ENCODE results near the gene GPER1. TPM values are rescaled to one million over a fixed set of nuclear protein-coding genes. Genes with fewer than 3 reads are reported as not detected.

GPER1 gene
- total RNA-seq, 3 donors from 2014 or later: 7.9 to 14.7 (median 9.8) TPM

DNA sequence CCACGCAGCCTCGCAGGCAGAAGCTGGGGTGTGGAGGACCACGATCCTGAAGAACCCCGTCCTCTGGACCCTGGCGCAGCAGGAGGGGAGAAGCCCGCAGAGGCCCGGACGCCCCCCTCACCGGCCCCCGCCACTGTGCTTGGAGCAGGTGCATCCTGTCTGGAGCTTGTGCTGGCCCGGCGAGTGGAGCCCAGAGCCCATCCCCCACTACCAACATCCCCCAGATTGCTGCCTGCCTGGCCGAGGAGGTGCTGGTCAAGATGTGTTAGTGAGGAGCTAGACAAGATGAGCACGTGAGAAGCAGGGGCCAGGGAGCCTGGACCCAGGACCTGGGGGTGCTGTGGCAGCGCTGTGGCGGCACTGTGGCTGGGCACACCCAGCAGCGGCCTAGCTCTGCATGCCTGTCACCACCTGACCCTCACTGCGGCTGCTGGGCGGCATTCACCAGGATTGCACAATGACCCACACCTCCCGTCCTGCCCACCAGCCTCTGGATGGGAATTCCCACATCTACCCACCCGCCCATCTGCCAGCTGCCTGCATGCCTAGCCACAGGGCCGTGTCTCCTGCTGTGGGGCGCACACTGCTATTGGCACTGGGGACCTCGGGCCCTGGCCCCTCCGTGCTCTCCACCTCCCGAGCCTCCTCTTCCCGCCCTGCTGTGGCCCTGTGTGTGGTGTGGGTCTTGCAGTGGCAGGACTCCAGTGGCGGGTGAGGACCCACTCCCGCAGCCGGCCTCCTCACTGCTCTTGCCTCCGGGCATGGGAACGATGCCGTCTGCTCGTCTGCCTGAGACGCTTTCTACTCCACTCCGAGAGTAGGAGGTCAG, 31.7 kb upstream of the GPER1 start:
- DNase-seq (peak in 1 of 3 donors; percentile 53), ATAC-seq (no peak)
- no peak overlapping the region for H3K4me3 ChIP-seq
- intact Hi-C loops (cut with DNase I, micrococcal nuclease): no loop called here
- TF ChIP-seq, protein P1, sequence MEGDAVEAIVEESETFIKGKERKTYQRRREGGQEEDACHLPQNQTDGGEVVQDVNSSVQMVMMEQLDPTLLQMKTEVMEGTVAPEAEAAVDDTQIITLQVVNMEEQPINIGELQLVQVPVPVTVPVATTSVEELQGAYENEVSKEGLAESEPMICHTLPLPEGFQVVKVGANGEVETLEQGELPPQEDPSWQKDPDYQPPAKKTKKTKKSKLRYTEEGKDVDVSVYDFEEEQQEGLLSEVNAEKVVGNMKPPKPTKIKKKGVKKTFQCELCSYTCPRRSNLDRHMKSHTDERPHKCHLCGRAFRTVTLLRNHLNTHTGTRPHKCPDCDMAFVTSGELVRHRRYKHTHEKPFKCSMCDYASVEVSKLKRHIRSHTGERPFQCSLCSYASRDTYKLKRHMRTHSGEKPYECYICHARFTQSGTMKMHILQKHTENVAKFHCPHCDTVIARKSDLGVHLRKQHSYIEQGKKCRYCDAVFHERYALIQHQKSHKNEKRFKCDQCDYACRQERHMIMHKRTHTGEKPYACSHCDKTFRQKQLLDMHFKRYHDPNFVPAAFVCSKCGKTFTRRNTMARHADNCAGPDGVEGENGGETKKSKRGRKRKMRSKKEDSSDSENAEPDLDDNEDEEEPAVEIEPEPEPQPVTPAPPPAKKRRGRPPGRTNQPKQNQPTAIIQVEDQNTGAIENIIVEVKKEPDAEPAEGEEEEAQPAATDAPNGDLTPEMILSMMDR (IDR thresholded peaks at IDR 0.05): no peak
- no peaks in the 10 kb centered on the region for H3K36me3 ChIP-seq (ENCODE audit: low read depth)
- peaks cover 17% of the 10 kb centered on the region for H3K4me1 ChIP-seq (ENCODE audit: low read depth)
- H3K9me3 ChIP-seq: no peaks in the 10 kb centered on the region

DNA sequence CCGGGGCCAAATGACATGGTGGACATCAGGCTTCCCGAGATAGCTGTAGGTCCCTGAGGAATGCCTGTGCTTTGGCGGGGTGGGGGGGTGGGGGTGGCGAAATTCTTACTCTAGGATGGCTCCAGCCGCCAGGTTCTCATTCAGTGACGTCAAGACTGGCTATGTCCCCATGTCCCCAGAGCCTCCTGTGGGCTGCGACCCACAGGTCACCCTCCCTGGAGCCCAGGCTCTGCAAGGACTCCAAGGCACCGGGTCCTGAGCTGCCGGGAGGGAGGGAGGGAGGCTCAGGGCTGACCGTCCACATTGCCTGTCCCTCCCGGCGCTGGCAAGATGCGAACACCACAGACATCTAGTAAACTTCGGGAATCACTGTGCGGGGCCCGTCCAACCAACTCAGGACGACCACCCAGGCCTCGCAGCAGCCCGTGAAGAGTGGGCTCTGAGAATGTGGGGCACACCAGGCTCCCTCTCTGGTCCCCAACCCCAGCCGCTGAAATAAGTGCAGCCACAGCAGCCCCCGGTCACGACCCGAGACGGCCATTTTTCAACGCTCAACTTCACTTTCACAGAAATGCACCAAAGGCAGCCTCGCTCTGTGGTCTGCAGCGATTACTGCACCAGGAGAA, 31.0 kb upstream of the GPER1 start:
- no peaks in the 10 kb centered on the region for H3K9me3 ChIP-seq
- intact Hi-C loops (cut with DNase I, micrococcal nuclease): no loop called here
- H3K36me3 ChIP-seq (ENCODE audit: low read depth): no peaks in the 10 kb centered on the region
- TF ChIP-seq, protein P1 (IDR thresholded peaks at IDR 0.05): no peak
- H3K4me3 ChIP-seq: no peak overlapping the region
- ATAC-seq: no peak
- peaks cover 17% of the 10 kb centered on the region for H3K4me1 ChIP-seq (ENCODE audit: low read depth)
- DNase-seq: peak in 1 of 3 donors; percentile 31

DNA sequence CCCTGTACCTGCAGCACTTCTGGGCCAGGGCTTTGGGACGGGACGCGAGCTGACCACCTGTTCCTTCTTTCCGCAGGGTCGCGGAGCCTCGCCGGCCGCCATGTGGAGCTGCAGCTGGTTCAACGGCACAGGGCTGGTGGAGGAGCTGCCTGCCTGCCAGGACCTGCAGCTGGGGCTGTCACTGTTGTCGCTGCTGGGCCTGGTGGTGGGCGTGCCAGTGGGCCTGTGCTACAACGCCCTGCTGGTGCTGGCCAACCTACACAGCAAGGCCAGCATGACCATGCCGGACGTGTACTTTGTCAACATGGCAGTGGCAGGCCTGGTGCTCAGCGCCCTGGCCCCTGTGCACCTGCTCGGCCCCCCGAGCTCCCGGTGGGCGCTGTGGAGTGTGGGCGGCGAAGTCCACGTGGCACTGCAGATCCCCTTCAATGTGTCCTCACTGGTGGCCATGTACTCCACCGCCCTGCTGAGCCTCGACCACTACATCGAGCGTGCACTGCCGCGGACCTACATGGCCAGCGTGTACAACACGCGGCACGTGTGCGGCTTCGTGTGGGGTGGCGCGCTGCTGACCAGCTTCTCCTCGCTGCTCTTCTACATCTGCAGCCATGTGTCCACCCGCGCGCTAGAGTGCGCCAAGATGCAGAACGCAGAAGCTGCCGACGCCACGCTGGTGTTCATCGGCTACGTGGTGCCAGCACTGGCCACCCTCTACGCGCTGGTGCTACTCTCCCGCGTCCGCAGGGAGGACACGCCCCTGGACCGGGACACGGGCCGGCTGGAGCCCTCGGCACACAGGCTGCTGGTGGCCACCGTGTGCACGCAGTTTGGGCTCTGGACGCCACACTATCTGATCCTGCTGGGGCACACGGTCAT, 30.3 kb upstream of the GPER1 start:
- H3K36me3 ChIP-seq (ENCODE audit: low read depth): no peaks in the 10 kb centered on the region
- peaks cover 17% of the 10 kb centered on the region for H3K4me1 ChIP-seq (ENCODE audit: low read depth)
- intact Hi-C loops (cut with DNase I, micrococcal nuclease): no loop called here
- DNase-seq (peak in 1 of 3 donors; percentile 43), ATAC-seq (no peak)
- H3K9me3 ChIP-seq: no peaks in the 10 kb centered on the region
- no peak overlapping the region for H3K4me3 ChIP-seq
- TF ChIP-seq, protein P1 (IDR thresholded peaks at IDR 0.05): no peak

DNA sequence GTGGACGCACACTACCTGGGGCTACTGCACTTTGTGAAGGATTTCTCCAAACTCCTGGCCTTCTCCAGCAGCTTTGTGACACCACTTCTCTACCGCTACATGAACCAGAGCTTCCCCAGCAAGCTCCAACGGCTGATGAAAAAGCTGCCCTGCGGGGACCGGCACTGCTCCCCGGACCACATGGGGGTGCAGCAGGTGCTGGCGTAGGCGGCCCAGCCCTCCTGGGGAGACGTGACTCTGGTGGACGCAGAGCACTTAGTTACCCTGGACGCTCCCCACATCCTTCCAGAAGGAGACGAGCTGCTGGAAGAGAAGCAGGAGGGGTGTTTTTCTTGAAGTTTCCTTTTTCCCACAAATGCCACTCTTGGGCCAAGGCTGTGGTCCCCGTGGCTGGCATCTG, 29.6 kb upstream of the GPER1 start:
- TF ChIP-seq, protein P1 (IDR thresholded peaks at IDR 0.05): no peak
- H3K9me3 ChIP-seq: no peaks in the 10 kb centered on the region
- DNase-seq (peak in 1 of 3 donors; percentile 40), ATAC-seq (no peak)
- peaks cover 17% of the 10 kb centered on the region for H3K4me1 ChIP-seq (ENCODE audit: low read depth)
- H3K36me3 ChIP-seq (ENCODE audit: low read depth): no peaks in the 10 kb centered on the region
- intact Hi-C loops (cut with DNase I, micrococcal nuclease): no loop called here
- no peak overlapping the region for H3K4me3 ChIP-seq

DNA sequence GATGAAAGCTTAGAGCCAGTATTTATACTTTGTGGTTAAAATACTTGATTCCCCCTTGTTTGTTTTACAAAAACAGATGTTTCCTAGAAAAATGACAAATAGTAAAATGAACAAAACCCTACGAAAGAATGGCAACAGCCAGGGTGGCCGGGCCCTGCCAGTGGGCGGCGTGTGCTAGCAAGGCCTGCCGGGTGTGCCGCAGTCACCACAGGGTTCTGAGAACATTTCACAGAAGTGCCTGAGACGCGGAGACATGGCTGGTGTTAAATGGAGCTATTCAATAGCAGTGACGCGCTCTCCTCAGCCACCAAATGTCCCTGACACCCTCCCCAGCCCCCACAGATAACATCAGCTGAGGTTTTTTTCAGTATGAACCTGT, 29.1 kb upstream of the GPER1 start:
- DNase-seq (peak in 1 of 3 donors; percentile 19), ATAC-seq (no peak)
- no peak overlapping the region for H3K4me3 ChIP-seq
- TF ChIP-seq, protein P1 (IDR thresholded peaks at IDR 0.05): no peak
- H3K36me3 ChIP-seq (ENCODE audit: low read depth): no peaks in the 10 kb centered on the region
- no peaks in the 10 kb centered on the region for H3K9me3 ChIP-seq
- intact Hi-C loops (cut with DNase I, micrococcal nuclease): no loop called here
- peaks cover 17% of the 10 kb centered on the region for H3K4me1 ChIP-seq (ENCODE audit: low read depth)
